Endothelial cell of umbilical vein (primary cell): ENCODE data around the gene IFITM10. TPM values are rescaled to one million over a fixed set of nuclear protein-coding genes. Genes with fewer than 3 reads are reported as not detected.

Source experiments
- BruUV-seq: library from RNA; stranded (reverse); fragments of 400-500 nt; replicated peaks from 2 replicates; lab custom pipeline; 2021; lab: Mats Ljungman, UMichigan
- CTCF ChIA-PET: fragments of 300-600, 350-600 bp; sonication (Branson Sonifier 250); formaldehyde crosslinking; loops from one replicate; lab custom pipeline; 2021; ENCODE audit warnings: antibody characterized with exemption, inconsistent platforms; lab: Charles Lee
- POLR2A ChIA-PET: fragments of 300-600, 350-600 bp; sonication (Branson Sonifier 250); formaldehyde crosslinking; loops from one replicate; lab custom pipeline; 2021; ENCODE audit warnings: antibody characterized with exemption, inconsistent platforms; lab: Charles Lee
- DNase-seq: peaks from one replicate; pipeline ENCODE4 v3.0.0-alpha.2; 2011; ENCODE audit warnings: low read depth, low spot score
- FAIRE-seq: peaks from 2 replicates; lab custom pipeline; 2011; peaks lifted over from hg19 to GRCh38; lab: Jason Lieb, UNC
- H2AFZ ChIP-seq: 2 replicates; pipeline ENCODE4 v1.6.0; 2012; ENCODE audit warnings: low read depth, low read length, control low read depth, inconsistent platforms
- H3K27ac ChIP-seq: 2 replicates; pipeline ENCODE4 v1.5.1; 2011; ENCODE audit warnings: low read depth, mild to moderate bottlenecking, control low read depth, low read length, moderate library complexity; ENCODE audit not compliant: insufficient read depth
- H3K27me3 ChIP-seq, 2 experiments: 2 replicates each; pipeline versions ENCODE4 v1.6.0 to v1.6.1; 2011; ENCODE audit warnings: low read length in 2 of 2, mixed read lengths in 1 of 2; ENCODE audit not compliant: control insufficient read depth in 2 of 2, insufficient read depth in 2 of 2
- H3K36me3 ChIP-seq, 2 experiments: 2 replicates in 1 of 2; 3 replicates in 1 of 2; pipeline ENCODE4 v1.5.1; 2011; ENCODE audit warnings: low read length in 2 of 2, mild to moderate bottlenecking in 1 of 2, moderate library complexity in 1 of 2; ENCODE audit not compliant: control insufficient read depth in 2 of 2, insufficient read depth in 2 of 2; ENCODE audit errors: extremely low read depth in 1 of 2
- H3K4me1 ChIP-seq: 3 replicates; pipeline ENCODE4 v1.5.1; 2011; ENCODE audit warnings: mild to moderate bottlenecking, low read length; ENCODE audit not compliant: control insufficient read depth, insufficient read depth; ENCODE audit errors: extremely low read depth
- H3K4me2 ChIP-seq: 2 replicates; pipeline ENCODE4 v1.6.1; 2011; ENCODE audit warnings: low read length, control low read depth, mixed read lengths; ENCODE audit not compliant: insufficient read depth
- H3K4me3 ChIP-seq, 3 experiments: fragments of 200-600 bp in 1 of 3; sonication (generic), shearing (Covaris generic) in 1 of 3; replicated peaks in 1 of 3; 2 replicates each; pipeline ENCODE4 v1.5.1; 2011 to 2016; ENCODE audit warnings: control low read depth in 3 of 3, low read length in 3 of 3, mild to moderate bottlenecking in 2 of 3, inconsistent platforms in 1 of 3, low read depth in 1 of 3, moderate library complexity in 1 of 3; ENCODE audit not compliant: insufficient read depth in 1 of 3
- H3K79me2 ChIP-seq: 2 replicates; pipeline ENCODE4 v1.6.0; 2012; ENCODE audit warnings: low read length, inconsistent platforms; ENCODE audit not compliant: control insufficient read depth, insufficient read depth
- H3K9ac ChIP-seq: replicated peaks from 2 replicates; pipeline ENCODE3; 2011; ENCODE audit warnings: low read length, control low read depth; ENCODE audit not compliant: insufficient read depth; ENCODE audit errors: extremely low read depth
- H3K9me1 ChIP-seq: replicated peaks from 3 replicates; pipeline ENCODE4 v1.6.0; 2011; ENCODE audit warnings: mild to moderate bottlenecking, low read length; ENCODE audit not compliant: control insufficient read depth, insufficient read depth; ENCODE audit errors: extremely low read depth
- H3K9me3 ChIP-seq: replicated peaks from 2 replicates; pipeline ENCODE4 v1.5.1; 2012; ENCODE audit warnings: low read length, inconsistent platforms; ENCODE audit not compliant: control insufficient read depth, insufficient read depth
- H4K20me1 ChIP-seq: replicated peaks from 2 replicates; pipeline ENCODE3; 2011; ENCODE audit warnings: mild to moderate bottlenecking, low read length; ENCODE audit not compliant: control insufficient read depth, insufficient read depth; ENCODE audit errors: extremely low read depth
- CTCF ChIP-seq, 2 donors: IDR thresholded peaks; 1 replicate in 1 of 2; 2 replicates in 1 of 2; pipeline ENCODE4 v1.5.1; 2011; ENCODE audit warnings: low read length in 2 of 2, mild to moderate bottlenecking in 2 of 2, moderate library complexity in 2 of 2, control low read depth in 1 of 2, inconsistent platforms in 1 of 2, low read depth in 1 of 2; ENCODE audit not compliant: insufficient read depth in 1 of 2; ENCODE audit errors: extremely low read depth in 1 of 2
- EZH2 ChIP-seq: IDR thresholded peaks from 2 replicates; pipeline ENCODE4 v1.6.1; 2012; ENCODE audit warnings: borderline replicate concordance, low read depth, mild to moderate bottlenecking, moderate library complexity, low read length, inconsistent platforms; ENCODE audit not compliant: severe bottlenecking
- FOS ChIP-seq: IDR thresholded peaks from 2 replicates; pipeline ENCODE4 v1.6.1; 2011; ENCODE audit warnings: mild to moderate bottlenecking, low read length, moderate library complexity, borderline replicate concordance; ENCODE audit not compliant: insufficient read depth
- GATA2 ChIP-seq: IDR thresholded peaks from 2 replicates; pipeline ENCODE4 v1.7.0; 2011; ENCODE audit warnings: low read depth, mild to moderate bottlenecking, moderate library complexity, mixed read lengths, low read length; ENCODE audit not compliant: insufficient read length, insufficient read depth
- JUN ChIP-seq: IDR thresholded peaks from 2 replicates; pipeline ENCODE4 v1.6.1; 2011; ENCODE audit warnings: borderline replicate concordance, low read depth; ENCODE audit not compliant: insufficient read length, insufficient read depth
- MAX ChIP-seq: IDR thresholded peaks from 2 replicates; pipeline ENCODE4 v1.6.1; 2011; ENCODE audit not compliant: insufficient read depth, insufficient read length
- MYC ChIP-seq: IDR thresholded peaks from one replicate; pipeline ENCODE4 v1.6.1; 2011; ENCODE audit warnings: mild to moderate bottlenecking, low read depth, low read length
- POLR2A ChIP-seq: IDR thresholded peaks from 2 replicates; pipeline ENCODE4 v1.6.1; 2012; ENCODE audit warnings: low read depth, mild to moderate bottlenecking, control low read depth, low read length
- POLR2AphosphoS5 ChIP-seq: IDR thresholded peaks from 2 replicates; pipeline ENCODE4 v1.6.1; 2012; ENCODE audit warnings: low read depth, mild to moderate bottlenecking, control low read depth, low read length, moderate library complexity; ENCODE audit not compliant: insufficient read depth
- dilution Hi-C: fragments of 300-500 bp; cut with MboI; formaldehyde crosslinking; loops from one replicate; pipeline ENCODE4 v1.15.0; 2019; ENCODE audit warnings: low sequenced_read_pairs; ENCODE audit not compliant: extremely low pct_ligation_motif_present
- intact Hi-C: fragments of 100-400 bp; cut with micrococcal nuclease; formaldehyde crosslinking; loops from one replicate; pipeline ENCODE4 v1.10.0; 2022
- polyA plus RNA-seq, 4 experiments: library from polyadenylated mRNA; depleted of rRNA in 3 of 4; stranded (reverse) in 3 of 4; unstranded in 1 of 4; fragments of >200 nt; gene quantifications; 2 replicates each; pipeline versions ENCODE4 v1.2.1 to v1.2.3, GENCODE V29; 2011 to 2012; ENCODE audit warnings: missing spikeins in 1 of 4
- total RNA-seq: library from RNA; stranded (reverse); gene quantifications from 2 replicates; pipeline ENCODE4 v1.2.3, GENCODE V29; 2021

The IFITM10 gene
- total and polyA plus RNA-seq, 2 donors (not counting 3 experiments of a cell fraction or from before 2014, with no cell fraction given): 0.04 to 0.66 TPM

GRCh38 chr11:1784761-1785650 is 34.6 kb upstream of the IFITM10 start:
- Histone ChIP-seq H3K36me3 (no peaks in the 10 kb centered on the region), H3K9ac (no peak overlapping the region), H3K9me3 (no peaks in the 10 kb centered on the region), H3K4me1 (no peaks in the 10 kb centered on the region), H4K20me1 (no peaks in the 10 kb centered on the region), H3K4me3 (no peak overlapping the region), H2AFZ (no peak overlapping the region), H3K27me3 (no peaks in the 10 kb centered on the region), H3K27ac (no peak overlapping the region), H3K4me2 (no peak overlapping the region), H3K9me1 (no peaks in the 10 kb centered on the region), H3K79me2 (no peaks in the 10 kb centered on the region)
- BruUV-seq: no TSS peak
- ChIA-PET CTCF (interaction anchor here (1.6 kb wide), 1 partner anchor 132 kb away, joined by 4 read pairs; no protein-coding TSS in a partner anchor), POLR2A (no interaction called here)
- no peak for TF ChIP-seq FOS
- intact Hi-C loops: no loop called here
- no peak for FAIRE-seq
- no peak for DNase-seq
- dilution Hi-C loops: no loop called here

GRCh38 chr11:1783725-1784529 is 33.5 kb upstream of the IFITM10 start:
- Histone ChIP-seq H3K79me2 (no peaks in the 10 kb centered on the region), H3K36me3 (no peaks in the 10 kb centered on the region), H3K27me3 (no peaks in the 10 kb centered on the region), H3K4me1 (no peaks in the 10 kb centered on the region), H2AFZ (no peak overlapping the region), H3K9ac (no peak overlapping the region), H3K4me2 (no peak overlapping the region), H3K9me1 (no peaks in the 10 kb centered on the region), H3K9me3 (no peaks in the 10 kb centered on the region), H4K20me1 (no peaks in the 10 kb centered on the region), H3K27ac (no peak overlapping the region), H3K4me3 (no peak overlapping the region)
- BruUV-seq: no TSS peak
- intact Hi-C loops: no loop called here
- ChIA-PET POLR2A (no interaction called here), CTCF (interaction anchor here (1.6 kb wide), 1 partner anchor 131 kb away, joined by 4 read pairs; no protein-coding TSS in a partner anchor)
- TF ChIP-seq MAX (no peak), JUN (no peak), MYC (no peak), CTCF (IDR thresholded peaks at IDR 0.05; ENCODE audit: extremely low read depth in 1 of 2, insufficient read depth in 1 of 2, low read depth in 1 of 2, low read length in 2 of 2) (no peak), GATA2 (no peak), POLR2AphosphoS5 (no peak), FOS (no peak), EZH2 (no peak), POLR2A (no peak)
- DNase-seq (no peak), FAIRE-seq (no peak)
- dilution Hi-C loops: no loop called here
